NCI-H187 treated with DMSO at 0.1 percent for 48 hours (cell line): Measurements from ENCODE around the gene PSMA4.
"Not testable (repeated sequence)": the region's sequence is repeated elsewhere in the genome, so short reads cannot be mapped to it uniquely, and the experiment has no call there.

Experiments
- DNase-seq: peaks from one replicate; lab custom pipeline; 2025; lab: John Stamatoyannopoulos, UW

PSMA4 gene

GRCh38 chr15:78540141-78540870, at the start of gene PSMA4:
Gene PSMA4 (plus strand): TSS chr15:78540444. CDS start chr15:78541928, 1,484 bp downstream.
- DNase-seq: no peak

- DNase-seq: no peak
Observed at GRCh38 chr15:78492872-78493271, 47.4 kb upstream of the PSMA4 start.

- DNase-seq: no peak
Observed at GRCh38 chr15:78501857-78502256, 38.4 kb upstream of the PSMA4 start.

- DNase-seq: no peak
Observed at GRCh38 chr15:78502641-78503040, 37.6 kb upstream of the PSMA4 start.

- peak; percentile 69 for DNase-seq
Observed at GRCh38 chr15:78506971-78507830, 33.0 kb upstream of the PSMA4 start, which contains the start of gene HYKK. Gene HYKK (plus strand): TSS chr15:78507577. CDS start chr15:78513089, 5,512 bp downstream.

GRCh38 chr15:78507831-78508160, 32.4 kb upstream of the PSMA4 start:
- no peak for DNase-seq

- DNase-seq: no peak
Observed at GRCh38 chr15:78508272-78508671, 32.0 kb upstream of the PSMA4 start.

- DNase-seq: no peak
Observed at GRCh38 chr15:78509726-78510312, 30.4 kb upstream of the PSMA4 start.

- not testable (repeated sequence) for DNase-seq
Observed at GRCh38 chr15:78520035-78520434, 20.2 kb upstream of the PSMA4 start.

GRCh38 chr15:78524230-78524629, 16.0 kb upstream of the PSMA4 start:
- no peak for DNase-seq

GRCh38 chr15:78527325-78527724, 12.9 kb upstream of the PSMA4 start:
- no peak for DNase-seq

- DNase-seq: no peak
Observed at GRCh38 chr15:78533331-78533730, 6.9 kb upstream of the PSMA4 start.

GRCh38 chr15:78536134-78536533, 4.1 kb upstream of the PSMA4 start:
- no peak for DNase-seq

GRCh38 chr15:78537266-78537905, 2.9 kb upstream of the PSMA4 start:
- DNase-seq: no peak

GRCh38 chr15:78538358-78538757, 1.9 kb upstream of the PSMA4 start:
- no peak for DNase-seq

GRCh38 chr15:78539464-78540140, 642 bp upstream of the PSMA4 start:
- not testable (repeated sequence) for DNase-seq

- no peak for DNase-seq
Observed at GRCh38 chr15:78540871-78541743, 863 bp downstream of the PSMA4 start.

GRCh38 chr15:78541744-78542034, 1.4 kb downstream of the PSMA4 start:
- DNase-seq: no peak

GRCh38 chr15:78542647-78543046, 2.4 kb downstream of the PSMA4 start:
- DNase-seq: no peak

- no peak for DNase-seq
Observed at GRCh38 chr15:78550194-78550593, 9.9 kb downstream of the PSMA4 start.

GRCh38 chr15:78550815-78551214, 10.6 kb downstream of the PSMA4 start:
- no peak for DNase-seq
